Tibial nerve (tissue), 3 donors: ENCODE results near the gene LTBP1.

Experiments
- CTCF ChIP-seq, 5 experiments: fragments of 200-600 bp in 3 of 5; fragments of 450-650 bp in 2 of 5; sonication (generic) in 3 of 5; IDR thresholded peaks; one replicate each; pipeline ENCODE4 v1.5.1; 2016 to 2019; ENCODE audit warnings: antibody characterized with exemption in 5 of 5, mild to moderate bottlenecking in 3 of 5, moderate library complexity in 2 of 5
- POLR2A ChIP-seq, 2 donors: fragments of 450-650 bp; IDR thresholded peaks; one replicate each; pipeline ENCODE4 v1.6.1; 2017; ENCODE audit warnings: antibody characterized with exemption in 2 of 2, mild to moderate bottlenecking in 2 of 2, moderate library complexity in 2 of 2

- TF ChIP-seq CTCF (IDR thresholded peaks at IDR 0.05) (no peak), POLR2A (IDR thresholded peaks at IDR 0.05) (no peak)
These were observed 96.1 kb downstream of the LTBP1 start for GRCh38 chr2:33042819-33043218.
